Left renal cortex interstitium (tissue), 4 donors: ENCODE measurements around the gene ZBTB11. TPM values are rescaled to one million over a fixed set of nuclear protein-coding genes. Genes with fewer than 3 reads are reported as not detected.
"Not testable (repeated sequence)": the region's sequence is repeated elsewhere in the genome, so short reads cannot be mapped to it uniquely, and the experiment has no call there.

Experiments
- DNase-seq, 4 donors: peaks; one replicate each; pipeline ENCODE4 v3.0.0-alpha.2; 2013; ENCODE audit warnings: low read depth in 4 of 4, low spot score in 2 of 4, missing footprints in 1 of 4
- polyA plus RNA-seq, 4 donors: library from polyadenylated mRNA; unstranded; fragments of 120-200 nt; gene quantifications; one replicate each; pipeline ENCODE4 v1.2.1, GENCODE V29; 2013; ENCODE audit not compliant: insufficient read length in 4 of 4

ZBTB11 gene
- 10 to 100 TPM; 20.8 to 26.0 (median 22.8) TPM for polyA plus RNA-seq

GRCh38 chr3:101676765-101677435 is at the start of gene ZBTB11:
ZBTB11 (minus strand) TSS chr3:101677132; CDS start chr3:101676914, 218 bp downstream.
- DNase-seq: peak; percentile 98 to 100 (median 100)

GRCh38 chr3:101725890-101726275 is 49.0 kb upstream of the ZBTB11 start:
- no peak for DNase-seq

GRCh38 chr3:101725194-101725889 is 48.4 kb upstream of the ZBTB11 start:
- DNase-seq: peak; percentile 7 to 43 (median 36)

- peak; percentile 85 to 97 (median 90) for DNase-seq
These were observed 47.6 kb upstream of the ZBTB11 start, which contains the start of gene CEP97 for GRCh38 chr3:101724329-101725193. CEP97 (plus strand) TSS chr3:101724614; CDS start chr3:101724677, 63 bp downstream.

GRCh38 chr3:101722394-101723173 is 45.7 kb upstream of the ZBTB11 start:
- DNase-seq: no peak

GRCh38 chr3:101720851-101721840 is 44.2 kb upstream of the ZBTB11 start:
- no peak for DNase-seq

GRCh38 chr3:101719604-101720185 is 42.8 kb upstream of the ZBTB11 start:
- no peak for DNase-seq

- no peak for DNase-seq
These were observed 41.5 kb upstream of the ZBTB11 start for GRCh38 chr3:101718455-101718854.

- DNase-seq: no peak
These were observed 32.2 kb upstream of the ZBTB11 start for GRCh38 chr3:101709126-101709525.

- DNase-seq: not testable (repeated sequence)
These were observed 27.7 kb upstream of the ZBTB11 start for GRCh38 chr3:101704639-101705038.

- DNase-seq: no peak
These were observed 26.2 kb upstream of the ZBTB11 start for GRCh38 chr3:101703169-101703568.

- no peak for DNase-seq
These were observed 25.8 kb upstream of the ZBTB11 start for GRCh38 chr3:101702726-101703125.

GRCh38 chr3:101701696-101702634 is 25.0 kb upstream of the ZBTB11 start:
- no peak for DNase-seq

- DNase-seq: peak in 1 of 4 donors; percentile 69
These were observed 18.9 kb upstream of the ZBTB11 start for GRCh38 chr3:101695779-101696372.

- DNase-seq: not testable (repeated sequence)
These were observed 17.9 kb upstream of the ZBTB11 start for GRCh38 chr3:101694836-101695235.

- not testable (repeated sequence) for DNase-seq
These were observed 16.6 kb upstream of the ZBTB11 start for GRCh38 chr3:101693540-101693939.
